CD4-positive, CD25-positive, alpha-beta regulatory T cell (primary cell): ENCODE measurements around the gene ZIC3. TPM values are rescaled to one million over a fixed set of nuclear protein-coding genes. Genes with fewer than 3 reads are reported as not detected.
A peak's percentile ranks its signal among the peaks of the same experiment; 100 is the strongest.
"Not testable (repeated sequence)": the region's sequence is repeated elsewhere in the genome, so short reads cannot be mapped to it uniquely, and the experiment has no call there.

ENCODE experiments used
- ATAC-seq, 2 donors: fragments of 150-1000 bp; cut with Tn5 transposase; one replicate each; pipeline ENCODE4 v1.10.0; 2021; ENCODE audit warnings: low read depth in 2 of 2, moderate number of reproducible peaks in 2 of 2, moderate library complexity in 1 of 2
- DNase-seq, 3 donors: peaks; one replicate each; pipeline versions ENCODE4 v3.0.0 to v3.0.0-alpha.2; 2012 to 2022; ENCODE audit warnings: mixed read lengths in 1 of 3
- H3K27ac ChIP-seq: one replicate; pipeline ENCODE4 v1.7.0; 2013; ENCODE audit warnings: mild to moderate bottlenecking, low read length; ENCODE audit not compliant: insufficient read depth, poor library complexity, severe bottlenecking
- H3K27me3 ChIP-seq: one replicate; pipeline ENCODE4 v1.7.0; 2013; ENCODE audit warnings: low read length; ENCODE audit not compliant: control insufficient read depth, insufficient read depth
- H3K36me3 ChIP-seq: one replicate; pipeline ENCODE4 v1.7.0; 2013; ENCODE audit warnings: mild to moderate bottlenecking, low read length, moderate library complexity; ENCODE audit not compliant: control insufficient read depth, insufficient read depth
- H3K4me1 ChIP-seq: 2 replicates; pipeline ENCODE4 v1.7.0; 2013; ENCODE audit warnings: mild to moderate bottlenecking, low read length; ENCODE audit not compliant: insufficient read depth, control insufficient read depth, poor library complexity, severe bottlenecking
- H3K4me3 ChIP-seq: one replicate; pipeline ENCODE4 v1.7.0; 2013; ENCODE audit warnings: low read depth, mild to moderate bottlenecking, low read length, moderate library complexity
- H3K9me3 ChIP-seq, 2 experiments: 1 replicate in 1 of 2; 2 replicates in 1 of 2; pipeline ENCODE4 v1.7.0; 2013; ENCODE audit warnings: low read length in 2 of 2, mild to moderate bottlenecking in 1 of 2, moderate library complexity in 1 of 2; ENCODE audit not compliant: control insufficient read depth in 2 of 2
- H3K27ac Mint-ChIP-seq, 3 donors: one replicate each; pipeline ENCODE4 v1.8.0; 2020 to 2022; ENCODE audit warnings: mild to moderate bottlenecking in 3 of 3, mixed read lengths in 3 of 3, moderate library complexity in 2 of 3
- H3K27me3 Mint-ChIP-seq: one replicate; pipeline ENCODE4 v1.8.0; 2022; ENCODE audit warnings: mild to moderate bottlenecking, mixed read lengths
- H3K36me3 Mint-ChIP-seq: one replicate; pipeline ENCODE4 v1.8.0; 2020; ENCODE audit warnings: mixed read lengths
- H3K4me1 Mint-ChIP-seq, 4 donors: one replicate each; pipeline ENCODE4 v1.8.0; 2020 to 2022; ENCODE audit warnings: mixed read lengths in 4 of 4, mild to moderate bottlenecking in 1 of 4
- H3K4me3 Mint-ChIP-seq, 4 donors: one replicate each; pipeline ENCODE4 v1.8.0; 2020 to 2022; ENCODE audit warnings: mild to moderate bottlenecking in 4 of 4, mixed read lengths in 4 of 4, moderate library complexity in 3 of 4
- H3K9me3 Mint-ChIP-seq, 7 donors: one replicate each; pipeline ENCODE4 v1.8.0; 2020 to 2022; ENCODE audit warnings: mixed read lengths in 7 of 7, mild to moderate bottlenecking in 3 of 7, moderate library complexity in 2 of 7
- polyA plus RNA-seq, 4 donors: library from polyadenylated mRNA; unstranded; fragments of 300-500 nt; fragmentation: Illumina TruSeq; gene quantifications; one replicate each; pipeline ENCODE4 v1.2.3, GENCODE V29; 2021
- total RNA-seq: library from RNA; stranded (reverse); gene quantifications from one replicate; pipeline ENCODE4 v1.2.3, GENCODE V29; 2022

Gene ZIC3
- total and polyA plus RNA-seq, 5 donors from 2014 or later = not detected

DNA sequence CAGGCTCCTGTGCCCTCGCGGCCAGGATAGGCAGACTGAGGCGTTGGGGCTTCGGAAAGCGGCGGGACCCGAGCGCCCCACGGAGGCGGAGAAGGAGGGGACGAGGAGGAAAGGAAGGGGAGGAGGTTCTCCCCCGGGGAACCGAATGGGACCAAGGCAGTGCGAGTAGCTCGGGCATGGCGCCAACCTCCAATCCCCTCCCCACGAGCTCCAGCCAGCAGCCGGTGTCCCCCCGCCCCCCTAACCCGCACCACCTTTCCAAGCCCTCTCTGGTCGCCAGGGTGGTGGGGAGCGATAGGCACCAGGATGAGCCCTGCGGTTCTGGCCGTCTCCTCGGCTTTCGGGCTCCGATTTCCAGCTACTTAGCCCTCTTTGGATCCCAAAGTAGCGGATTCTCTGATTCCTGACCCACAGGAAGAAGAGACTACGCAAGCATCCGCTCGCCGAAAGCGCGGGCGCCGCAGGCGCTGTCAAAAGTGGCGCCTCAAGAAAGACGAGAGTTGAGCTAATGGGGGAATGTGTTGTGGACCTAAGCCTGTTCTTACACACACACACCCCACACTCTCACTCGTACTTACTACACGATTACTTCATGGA lies 15.2 kb upstream of the ZIC3 start:
- peaks cover 0 to 4% (median 0%) of the 10 kb centered on the region in 4 donors for H3K4me1 Mint-ChIP-seq
- Histone ChIP-seq H3K36me3 (no peaks in the 10 kb centered on the region), H3K4me3 (no peak overlapping the region), H3K27me3 (peaks cover 2% of the 10 kb centered on the region), H3K9me3 (no peaks in the 10 kb centered on the region), H3K4me1 (no peaks in the 10 kb centered on the region), H3K27ac (no peak overlapping the region)
- no peaks in the 10 kb centered on the region for H3K36me3 Mint-ChIP-seq
- DNase-seq = no peak
- H3K27ac Mint-ChIP-seq = no peak overlapping the region
- H3K9me3 Mint-ChIP-seq = no peaks in the 10 kb centered on the region
- no peak overlapping the region for H3K4me3 Mint-ChIP-seq
- no peak for ATAC-seq
- peaks cover 23% of the 10 kb centered on the region for H3K27me3 Mint-ChIP-seq

DNA sequence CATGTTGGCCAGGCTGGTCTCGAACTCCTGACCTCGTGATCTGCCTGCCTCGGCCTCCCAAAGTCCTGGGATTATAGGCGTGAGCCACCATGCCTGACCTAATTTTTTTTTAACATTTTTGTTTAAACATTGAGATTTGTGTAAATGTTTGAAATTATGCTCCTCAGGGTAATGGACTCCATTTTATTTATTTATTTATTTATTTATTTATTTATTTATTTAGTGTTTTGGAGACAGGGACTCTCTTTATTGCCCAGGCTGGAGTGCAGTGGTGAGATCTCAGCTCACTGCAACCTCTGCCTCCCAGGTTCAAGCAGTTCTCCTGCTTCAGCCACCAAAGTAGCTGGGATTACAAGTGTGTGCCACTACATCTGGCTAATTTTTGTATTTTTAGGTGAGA lies 13.8 kb upstream of the ZIC3 start:
- H3K27ac Mint-ChIP-seq, H3K4me1 Mint-ChIP-seq: not testable (repeated sequence)

DNA sequence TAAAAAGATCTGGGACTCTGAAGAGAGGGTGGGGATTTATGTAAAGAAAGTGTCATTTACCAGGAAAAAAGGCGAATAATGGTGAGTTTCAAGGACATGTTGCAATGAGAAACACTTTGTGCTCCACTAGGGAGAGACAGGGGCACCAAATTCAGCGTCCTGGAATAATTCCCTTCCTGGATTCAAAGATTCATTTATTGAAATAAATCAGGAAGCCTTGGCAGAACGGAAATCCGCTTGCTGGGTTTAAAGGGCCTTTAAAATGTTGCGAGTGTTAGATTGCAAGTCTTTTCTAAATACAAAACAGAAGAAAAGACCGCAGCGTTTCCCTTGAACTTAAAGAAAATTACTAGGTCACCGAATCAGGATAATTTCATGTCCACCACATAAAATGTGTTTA lies 3.8 kb upstream of the ZIC3 start:
- H3K36me3 Mint-ChIP-seq = no peaks in the 10 kb centered on the region
- Histone ChIP-seq H3K4me3 (no peak overlapping the region), H3K4me1 (no peaks in the 10 kb centered on the region), H3K27me3 (peaks cover 12% of the 10 kb centered on the region), H3K36me3 (no peaks in the 10 kb centered on the region), H3K27ac (no peak overlapping the region), H3K9me3 (no peaks in the 10 kb centered on the region)
- no peak for DNase-seq
- peaks cover 0 to 4% (median 2%) of the 10 kb centered on the region in 4 donors for H3K4me1 Mint-ChIP-seq
- no peak for ATAC-seq
- no peak overlapping the region for H3K4me3 Mint-ChIP-seq
- H3K9me3 Mint-ChIP-seq = peaks cover 0 to 3% (median 0%) of the 10 kb centered on the region in 7 donors
- no peak overlapping the region for H3K27ac Mint-ChIP-seq
- peaks cover 26% of the 10 kb centered on the region for H3K27me3 Mint-ChIP-seq

More for the DNA sequence above, 13.8 kb upstream of the ZIC3 start:
- not testable (repeated sequence) for H3K4me1 ChIP-seq, H3K9me3 Mint-ChIP-seq, H3K4me3 Mint-ChIP-seq, H3K27ac ChIP-seq, H3K4me3 ChIP-seq, H3K27me3 ChIP-seq, H3K36me3 Mint-ChIP-seq, DNase-seq, H3K9me3 ChIP-seq, H3K36me3 ChIP-seq, ATAC-seq
- peaks cover 14% of the 10 kb centered on the region for H3K27me3 Mint-ChIP-seq

DNA sequence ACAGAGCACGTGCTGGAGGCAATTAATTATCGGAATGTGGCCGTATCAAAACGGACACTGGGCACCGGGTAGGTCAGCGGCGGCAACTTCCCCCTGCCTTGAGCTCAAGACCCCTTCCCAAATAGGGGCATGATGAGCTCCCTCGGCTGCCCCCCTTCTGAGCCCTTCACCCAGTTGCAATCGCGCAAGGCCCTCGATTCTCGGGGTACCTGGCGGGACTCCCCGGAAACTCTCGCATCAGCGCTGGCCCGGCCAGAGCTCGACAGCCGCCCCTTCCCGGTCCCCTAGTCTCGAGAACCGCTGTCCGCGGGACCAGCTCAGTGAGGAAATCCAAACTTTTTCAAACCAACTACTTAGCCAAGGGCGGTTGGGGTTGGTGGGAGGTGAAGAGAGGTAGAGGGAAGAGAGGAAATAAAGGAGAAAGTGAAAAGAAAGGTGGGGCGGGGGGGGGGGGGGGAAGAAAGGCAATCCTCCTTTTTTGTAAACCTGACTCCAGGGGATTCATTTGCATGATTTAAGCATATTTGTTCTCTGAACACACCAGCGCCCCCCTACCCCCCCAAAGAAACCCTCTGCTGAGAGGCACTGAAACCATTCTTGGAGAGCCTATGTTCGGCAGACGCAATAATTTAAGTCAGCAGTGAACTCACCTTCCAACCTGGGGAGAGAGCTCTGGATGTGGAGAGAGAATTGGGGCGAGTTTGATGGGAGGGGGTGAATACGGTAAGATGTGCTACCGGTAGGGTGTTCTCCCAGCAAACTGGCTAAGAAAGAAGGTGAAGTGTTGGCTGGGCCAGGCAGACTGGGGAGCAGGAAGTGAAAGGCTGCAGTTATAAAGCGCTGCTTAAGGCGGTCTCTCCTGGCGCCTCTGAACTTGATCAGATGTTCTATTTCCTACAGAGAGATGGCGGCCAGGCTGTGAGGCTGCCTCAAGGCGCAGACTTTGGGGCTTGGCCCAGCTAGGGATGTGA lies 2.0 kb upstream of the ZIC3 start:
- H3K27me3 Mint-ChIP-seq = peaks cover 42% of the 10 kb centered on the region
- peaks cover 0 to 5% (median 0%) of the 10 kb centered on the region in 7 donors for H3K9me3 Mint-ChIP-seq
- H3K36me3 ChIP-seq = no peaks in the 10 kb centered on the region
- H3K4me3 ChIP-seq = no peak overlapping the region
- peaks cover 0 to 16% (median 2%) of the 10 kb centered on the region in 4 donors for H3K4me1 Mint-ChIP-seq
- H3K27ac Mint-ChIP-seq = no peak overlapping the region
- H3K36me3 Mint-ChIP-seq = no peaks in the 10 kb centered on the region
- ATAC-seq = no peak
- no peak overlapping the region for H3K27ac ChIP-seq
- H3K4me1 ChIP-seq = no peaks in the 10 kb centered on the region
- H3K9me3 ChIP-seq = no peaks in the 10 kb centered on the region
- peaks cover 15% of the 10 kb centered on the region for H3K27me3 ChIP-seq
- no peak overlapping the region for H3K4me3 Mint-ChIP-seq
- no peak for DNase-seq

DNA sequence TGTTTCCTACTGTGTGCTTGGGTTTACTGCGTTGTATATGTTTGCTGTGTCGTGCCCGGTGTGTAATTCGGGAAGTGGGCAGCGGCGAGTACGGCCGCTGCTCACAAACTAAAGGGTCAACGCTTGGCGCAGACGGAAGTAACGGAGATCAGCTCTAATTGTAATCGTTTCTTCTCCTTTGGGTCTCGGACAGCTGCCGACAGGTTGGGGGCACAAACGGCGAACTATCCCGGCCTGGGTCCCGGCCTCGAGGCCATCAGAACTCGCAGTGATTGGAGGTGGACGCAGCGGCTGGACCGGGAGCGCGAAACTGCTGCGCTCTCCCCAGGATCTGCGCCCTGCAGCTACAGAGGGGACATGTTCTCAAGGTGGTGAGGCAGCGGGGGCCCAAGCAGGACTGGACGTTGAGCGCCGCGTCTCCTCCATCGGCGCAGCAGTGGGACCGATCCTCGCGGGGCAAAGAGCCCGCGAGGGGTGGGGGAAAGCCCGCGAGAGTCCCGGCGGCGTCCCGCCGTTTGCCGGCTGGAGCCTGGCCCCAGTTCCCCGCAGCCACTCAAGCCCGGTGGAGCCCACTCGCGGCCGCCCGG lies 516 bp upstream of the ZIC3 start:
- peaks cover 49% of the 10 kb centered on the region for H3K27me3 Mint-ChIP-seq
- no peak overlapping the region for H3K27ac Mint-ChIP-seq
- no peak for DNase-seq
- peaks cover 25% of the 10 kb centered on the region for H3K27me3 ChIP-seq
- H3K4me3 ChIP-seq = no peak overlapping the region
- no peaks in the 10 kb centered on the region for H3K4me1 ChIP-seq
- H3K9me3 ChIP-seq = no peaks in the 10 kb centered on the region
- H3K36me3 ChIP-seq = no peaks in the 10 kb centered on the region
- no peak for ATAC-seq
- peak overlapping the region in 2 of 4 donors; percentile 42 to 63 for H3K4me3 Mint-ChIP-seq
- no peaks in the 10 kb centered on the region for H3K36me3 Mint-ChIP-seq
- peaks cover 0 to 5% (median 0%) of the 10 kb centered on the region in 7 donors for H3K9me3 Mint-ChIP-seq
- H3K27ac ChIP-seq = no peak overlapping the region
- peaks cover 0 to 18% (median 2%) of the 10 kb centered on the region in 4 donors for H3K4me1 Mint-ChIP-seq

DNA sequence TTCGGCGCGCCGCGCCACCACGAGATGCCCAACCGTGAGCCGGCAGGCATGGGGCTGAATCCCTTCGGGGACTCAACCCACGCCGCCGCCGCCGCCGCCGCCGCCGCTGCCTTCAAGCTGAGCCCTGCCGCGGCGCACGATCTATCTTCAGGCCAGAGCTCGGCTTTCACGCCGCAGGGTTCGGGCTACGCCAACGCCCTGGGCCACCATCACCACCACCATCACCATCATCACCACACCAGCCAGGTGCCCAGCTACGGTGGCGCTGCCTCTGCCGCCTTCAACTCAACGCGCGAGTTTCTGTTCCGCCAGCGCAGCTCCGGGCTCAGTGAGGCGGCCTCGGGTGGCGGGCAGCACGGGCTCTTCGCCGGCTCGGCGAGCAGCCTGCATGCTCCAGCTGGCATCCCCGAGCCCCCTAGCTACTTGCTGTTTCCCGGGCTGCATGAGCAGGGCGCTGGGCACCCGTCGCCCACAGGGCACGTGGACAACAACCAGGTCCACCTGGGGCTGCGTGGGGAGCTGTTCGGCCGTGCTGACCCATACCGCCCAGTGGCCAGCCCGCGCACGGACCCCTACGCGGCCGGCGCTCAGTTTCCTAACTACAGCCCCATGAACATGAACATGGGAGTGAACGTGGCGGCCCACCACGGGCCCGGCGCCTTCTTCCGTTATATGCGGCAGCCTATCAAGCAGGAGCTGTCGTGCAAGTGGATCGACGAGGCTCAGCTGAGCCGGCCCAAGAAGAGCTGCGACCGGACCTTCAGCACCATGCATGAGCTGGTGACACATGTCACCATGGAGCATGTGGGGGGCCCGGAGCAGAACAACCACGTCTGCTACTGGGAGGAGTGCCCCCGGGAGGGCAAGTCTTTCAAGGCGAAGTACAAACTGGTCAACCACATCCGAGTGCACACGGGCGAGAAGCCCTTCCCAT lies 1.1 kb downstream of the ZIC3 start:
- Histone ChIP-seq H3K27ac (no peak overlapping the region), H3K27me3 (peaks cover 29% of the 10 kb centered on the region), H3K4me3 (no peak overlapping the region), H3K36me3 (no peaks in the 10 kb centered on the region), H3K4me1 (no peaks in the 10 kb centered on the region), H3K9me3 (no peaks in the 10 kb centered on the region)
- Mint-ChIP-seq H3K9me3 (peaks cover 0 to 5% (median 0%) of the 10 kb centered on the region in 7 donors), H3K4me1 (peaks cover 0 to 18% (median 2%) of the 10 kb centered on the region in 4 donors), H3K4me3 (peak overlapping the region in 1 of 4 donors; percentile 62), H3K36me3 (no peaks in the 10 kb centered on the region), H3K27me3 (peaks cover 50% of the 10 kb centered on the region), H3K27ac (no peak overlapping the region)
- ATAC-seq (no peak), DNase-seq (no peak)

DNA sequence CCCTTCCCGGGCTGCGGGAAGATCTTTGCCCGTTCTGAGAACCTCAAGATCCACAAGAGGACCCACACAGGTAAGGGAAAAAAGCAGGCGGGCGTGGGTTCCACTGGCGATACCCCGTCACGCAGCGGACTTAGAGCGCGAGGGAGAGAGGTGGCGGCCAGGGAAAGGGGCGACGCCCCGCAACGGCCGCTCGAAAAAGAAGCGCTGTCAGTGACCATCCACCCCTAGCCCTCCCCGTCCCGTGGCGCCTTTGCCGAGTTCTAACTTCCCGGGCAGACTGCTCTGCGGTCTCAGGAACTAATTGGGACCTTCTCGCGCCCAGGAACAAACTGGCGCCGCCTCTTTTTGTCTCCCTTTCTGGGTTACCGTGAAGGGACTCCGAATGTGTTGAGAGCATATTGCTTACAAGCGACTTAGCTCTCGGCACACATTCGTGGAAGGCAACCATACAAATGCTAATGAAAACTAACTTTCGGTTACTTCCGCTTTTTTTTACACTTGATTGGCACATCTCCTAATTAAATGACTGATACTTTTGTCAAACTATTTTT lies 1.8 kb downstream of the ZIC3 start:
- no peaks in the 10 kb centered on the region for H3K36me3 Mint-ChIP-seq
- no peak for DNase-seq
- Histone ChIP-seq H3K36me3 (no peaks in the 10 kb centered on the region), H3K9me3 (no peaks in the 10 kb centered on the region), H3K27me3 (peaks cover 28% of the 10 kb centered on the region), H3K4me1 (no peaks in the 10 kb centered on the region), H3K27ac (no peak overlapping the region), H3K4me3 (no peak overlapping the region)
- no peak for ATAC-seq
- peak overlapping the region in 2 of 4 donors; percentile 32 to 62 for H3K4me3 Mint-ChIP-seq
- peaks cover 0 to 18% (median 2%) of the 10 kb centered on the region in 4 donors for H3K4me1 Mint-ChIP-seq
- no peak overlapping the region for H3K27ac Mint-ChIP-seq
- peaks cover 55% of the 10 kb centered on the region for H3K27me3 Mint-ChIP-seq
- H3K9me3 Mint-ChIP-seq = peaks cover 0 to 5% (median 0%) of the 10 kb centered on the region in 7 donors
